Measurements from ENCODE around the gene TTC7B. TPM values are rescaled to one million over a fixed set of nuclear protein-coding genes. Genes with fewer than 3 reads are reported as not detected.

TTC7B gene
- total and polyA plus RNA-seq, 9 of the 15 experiments (the other 6 are each of a cell fraction or from before 2014, with no cell fraction given): 2.2 to 77.2 (median 36.7) TPM

GRCh38 chr14:90538095-90538494 lies 278.1 kb downstream of the TTC7B start (continued):
- no peak for TF ChIP-seq ZNF518B (CRISPR knock-in tag; IDR thresholded peaks at IDR 0.05)
- TF ChIP-seq KAT8 (IDR thresholded peaks at IDR 0.05; ENCODE audit: low read depth): no peak
- TF ChIP-seq U2AF2 (optimal IDR thresholded peaks at IDR 0.05; ENCODE audit: low read depth, low read length): no peak

DNA sequence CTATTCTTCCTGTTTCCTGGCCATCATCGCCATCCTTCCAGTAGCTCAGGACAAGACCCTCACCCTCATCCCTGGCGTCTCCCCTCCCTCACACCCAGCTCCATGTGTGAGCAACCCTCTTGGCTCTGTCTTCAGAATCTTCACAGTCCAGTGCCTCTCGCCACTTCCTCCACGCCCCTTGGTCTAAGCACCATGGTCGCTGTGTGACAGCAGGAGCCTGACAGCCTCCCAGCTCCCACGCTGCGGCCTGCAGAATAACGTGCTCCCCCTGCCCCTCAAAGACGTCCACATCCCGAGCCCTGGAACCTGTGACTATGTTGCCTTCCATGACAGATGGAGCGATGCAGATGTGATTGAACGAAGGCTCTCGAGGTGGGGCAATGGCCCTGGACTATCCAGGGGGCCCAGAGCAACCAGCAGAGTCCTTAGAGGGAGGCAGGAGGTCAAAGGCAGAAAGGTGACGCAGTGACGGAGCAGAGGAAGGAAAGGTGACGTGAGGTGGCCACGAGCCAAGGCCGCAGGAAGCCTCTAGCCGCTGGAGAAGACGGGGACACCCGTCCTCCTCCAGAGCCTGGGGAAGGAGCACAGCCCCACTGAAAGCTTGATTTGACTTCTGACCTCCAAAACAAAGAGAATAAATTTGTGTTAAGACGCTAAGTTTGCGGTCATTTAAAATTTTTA lies 279.6 kb downstream of the TTC7B start:
- H3K9ac ChIP-seq (ENCODE audit: insufficient read depth in 1 of 2, low read depth in 2 of 2, low read length in 2 of 2): peak overlapping the region in 1 of 2 experiments; percentile 52; a peak in 1 of 4 replicates
- BruUV-seq (replicated peaks): no TSS peak
- H4K20me1 ChIP-seq (replicated peaks; ENCODE audit: control insufficient read depth, insufficient read depth, low read length): no peaks in the 10 kb centered on the region
- H2AFZ ChIP-seq (ENCODE audit: low read depth, low read length): no peak overlapping the region
- H3K4me2 ChIP-seq (ENCODE audit: insufficient read depth, low read length): no peak overlapping the region
- peaks cover 2% of the 10 kb centered on the region for H3K9me1 ChIP-seq (ENCODE audit: control insufficient read depth, insufficient read depth, low read length)
- no peaks in the 10 kb centered on the region for H3K27me3 ChIP-seq (ENCODE audit: control insufficient read depth in 2 of 2, insufficient read depth in 2 of 2, low read length in 2 of 2)
- H3K36me3 ChIP-seq (ENCODE audit: control insufficient read depth, insufficient read depth, low read length): no peaks in the 10 kb centered on the region
- no peak overlapping the region for H3K4me3 ChIP-seq
- no peak for DNase-seq (ENCODE audit: extremely low read depth in 1 of 4, low spot score in 3 of 4)
- CTCF ChIA-PET (ENCODE audit: low intra/inter-chr PET ratio): no interaction called here
- no peaks in the 10 kb centered on the region for H3K79me2 ChIP-seq (ENCODE audit: control insufficient read depth, insufficient read depth, low read length)
- POLR2A ChIA-PET: interaction anchor here (1.0 kb wide), 1 partner anchor 17 kb away, joined by 3 read pairs; no protein-coding TSS in a partner anchor
- in situ Hi-C loops (cut with MboI) (no loop called here), intact Hi-C loops (cut with micrococcal nuclease) (no loop called here)
- no peak overlapping the region for H3K27ac ChIP-seq (ENCODE audit: extremely low read depth, low read depth, low read length)
- 56% methylated on average over 16 of the region's 23 CpGs for WGBS (ENCODE audit: insufficient coverage, low coverage, missing lambda C conversion rate)
- peaks cover 12 to 46% of the 10 kb centered on the region in 2 experiments; a peak in 4 of 5 replicates for H3K4me1 ChIP-seq (replicated peaks in 1 of 2; ENCODE audit: control insufficient read depth in 2 of 2, insufficient read depth in 2 of 2, low read length in 2 of 2)
- ATAC-seq: no peak
- FAIRE-seq: no peak
- no peaks in the 10 kb centered on the region for H3K9me3 ChIP-seq (replicated peaks; ENCODE audit: control insufficient read depth, insufficient read depth, low read depth, low read length)
- TF ChIP-seq DACH1 (IDR thresholded peaks at IDR 0.05; ENCODE audit: partially characterized antibody) (no peak), CC2D1A (IDR thresholded peaks at IDR 0.05) (no peak), RBM39 (optimal IDR thresholded peaks at IDR 0.05; ENCODE audit: low read depth, low read length) (no peak), MCM3 (IDR thresholded peaks at IDR 0.05) (no peak), RBM15 (IDR thresholded peaks at IDR 0.05; ENCODE audit: insufficient read depth, low read length) (no peak), PHTF2 (CRISPR knock-in tag; IDR thresholded peaks at IDR 0.05) (no peak), DEAF1 (CRISPR knock-in tag; IDR thresholded peaks at IDR 0.05) (no peak), GATAD2B (IDR thresholded peaks at IDR 0.05; ENCODE audit: borderline replicate concordance) (no peak)
- TF ChIP-seq, protein P1, sequence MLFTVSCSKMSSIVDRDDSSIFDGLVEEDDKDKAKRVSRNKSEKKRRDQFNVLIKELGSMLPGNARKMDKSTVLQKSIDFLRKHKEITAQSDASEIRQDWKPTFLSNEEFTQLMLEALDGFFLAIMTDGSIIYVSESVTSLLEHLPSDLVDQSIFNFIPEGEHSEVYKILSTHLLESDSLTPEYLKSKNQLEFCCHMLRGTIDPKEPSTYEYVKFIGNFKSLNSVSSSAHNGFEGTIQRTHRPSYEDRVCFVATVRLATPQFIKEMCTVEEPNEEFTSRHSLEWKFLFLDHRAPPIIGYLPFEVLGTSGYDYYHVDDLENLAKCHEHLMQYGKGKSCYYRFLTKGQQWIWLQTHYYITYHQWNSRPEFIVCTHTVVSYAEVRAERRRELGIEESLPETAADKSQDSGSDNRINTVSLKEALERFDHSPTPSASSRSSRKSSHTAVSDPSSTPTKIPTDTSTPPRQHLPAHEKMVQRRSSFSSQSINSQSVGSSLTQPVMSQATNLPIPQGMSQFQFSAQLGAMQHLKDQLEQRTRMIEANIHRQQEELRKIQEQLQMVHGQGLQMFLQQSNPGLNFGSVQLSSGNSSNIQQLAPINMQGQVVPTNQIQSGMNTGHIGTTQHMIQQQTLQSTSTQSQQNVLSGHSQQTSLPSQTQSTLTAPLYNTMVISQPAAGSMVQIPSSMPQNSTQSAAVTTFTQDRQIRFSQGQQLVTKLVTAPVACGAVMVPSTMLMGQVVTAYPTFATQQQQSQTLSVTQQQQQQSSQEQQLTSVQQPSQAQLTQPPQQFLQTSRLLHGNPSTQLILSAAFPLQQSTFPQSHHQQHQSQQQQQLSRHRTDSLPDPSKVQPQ (CRISPR knock-in tag; IDR thresholded peaks at IDR 0.05; ENCODE audit: borderline replicate concordance): no peak

Data from K562 (cell line).